IPS DF 6.9 (cell line): ENCODE data around the gene STMP1.

Experiments used
- DNase-seq: peaks from one replicate; pipeline ENCODE4 v3.0.0-alpha.2; 2013; ENCODE audit warnings: low read depth, low spot score
- H3K27ac ChIP-seq: one replicate; pipeline ENCODE4 v1.5.1; 2013; ENCODE audit warnings: low read length, control low read depth
- H3K27me3 ChIP-seq: 2 replicates; pipeline ENCODE4 v1.6.1; 2013; ENCODE audit warnings: mild to moderate bottlenecking, low read length; ENCODE audit not compliant: control insufficient read depth, insufficient read depth
- H3K36me3 ChIP-seq: 2 replicates; pipeline ENCODE4 v1.6.1; 2013; ENCODE audit warnings: low read length; ENCODE audit not compliant: control insufficient read depth, insufficient read depth
- H3K4me1 ChIP-seq: 2 replicates; pipeline ENCODE4 v1.6.1; 2013; ENCODE audit warnings: low read length; ENCODE audit not compliant: control insufficient read depth, insufficient read depth
- H3K4me3 ChIP-seq: 2 replicates; pipeline ENCODE4 v1.5.1; 2013; ENCODE audit warnings: mild to moderate bottlenecking, low read length
- H3K9me3 ChIP-seq: 2 replicates; pipeline ENCODE4 v1.6.1; 2013; ENCODE audit warnings: low read length, inconsistent platforms; ENCODE audit not compliant: control insufficient read depth, insufficient read depth
- WGBS: extraction: QIAGEN DNeasy Blood & Tissue Kit; methylation state at CpG from one replicate; pipeline ENCODE4 v1.1.7; 2013; ENCODE audit warnings: mixed read lengths, missing lambda C conversion rate; ENCODE audit not compliant: insufficient read length, insufficient coverage; 5-methylcytosine and 5-hydroxymethylcytosine counted together

Gene STMP1

GRCh38 chr7:135645296-135645904 is 16.9 kb upstream of the STMP1 start:
- no peak overlapping the region for H3K4me3 ChIP-seq
- peaks cover 15% of the 10 kb centered on the region; the same call in 1 of the 2 replicates for H3K36me3 ChIP-seq
- H3K27ac ChIP-seq, result no peak overlapping the region
- no peak for DNase-seq
- no peaks in the 10 kb centered on the region for H3K9me3 ChIP-seq
- no CpG with 5 or more reads among the region's 6 CpGs for WGBS
- H3K4me1 ChIP-seq, result no peaks in the 10 kb centered on the region
- no peaks in the 10 kb centered on the region for H3K27me3 ChIP-seq

- Histone ChIP-seq H3K27ac (no peak overlapping the region), H3K36me3 (peaks cover 15% of the 10 kb centered on the region; the same call in 1 of the 2 replicates), H3K27me3 (no peaks in the 10 kb centered on the region), H3K4me1 (no peaks in the 10 kb centered on the region), H3K4me3 (no peak overlapping the region), H3K9me3 (no peaks in the 10 kb centered on the region)
- WGBS, result no CpG with 5 or more reads among the region's 1 CpG
- no peak for DNase-seq
Observed at GRCh38 chr7:135647755-135648154, 14.6 kb upstream of the STMP1 start.

- DNase-seq, result no peak
- H3K27me3 ChIP-seq, result no peaks in the 10 kb centered on the region
- H3K9me3 ChIP-seq, result no peaks in the 10 kb centered on the region
- H3K4me1 ChIP-seq, result no peaks in the 10 kb centered on the region
- peaks cover 15% of the 10 kb centered on the region; the same call in 1 of the 2 replicates for H3K36me3 ChIP-seq
- no CpG with 5 or more reads among the region's 7 CpGs for WGBS
- no peak overlapping the region for H3K27ac ChIP-seq
- H3K4me3 ChIP-seq, result no peak overlapping the region
Observed at GRCh38 chr7:135648235-135648634, 14.1 kb upstream of the STMP1 start.

- H3K9me3 ChIP-seq, result no peaks in the 10 kb centered on the region
- DNase-seq, result no peak
- H3K36me3 ChIP-seq, result peaks cover under 1% of the 10 kb centered on the region; the same call in 1 of the 2 replicates
- no peaks in the 10 kb centered on the region for H3K27me3 ChIP-seq
- H3K27ac ChIP-seq, result no peak overlapping the region
- no CpG with 5 or more reads among the region's 15 CpGs for WGBS
- H3K4me3 ChIP-seq, result no peak overlapping the region
- no peaks in the 10 kb centered on the region for H3K4me1 ChIP-seq
Observed at GRCh38 chr7:135650831-135651573, 11.3 kb upstream of the STMP1 start.

- H3K9me3 ChIP-seq, result no peaks in the 10 kb centered on the region
- no peaks in the 10 kb centered on the region for H3K4me1 ChIP-seq
- no peaks in the 10 kb centered on the region for H3K27me3 ChIP-seq
- no CpG with 5 or more reads among the region's 12 CpGs for WGBS
- DNase-seq, result no peak
- no peak overlapping the region for H3K4me3 ChIP-seq
- H3K27ac ChIP-seq, result no peak overlapping the region
- no peaks in the 10 kb centered on the region for H3K36me3 ChIP-seq
Observed at GRCh38 chr7:135653340-135654080, 8.8 kb upstream of the STMP1 start.

GRCh38 chr7:135658564-135658963 is 3.8 kb upstream of the STMP1 start:
- Histone ChIP-seq H3K4me3 (no peak overlapping the region), H3K9me3 (no peaks in the 10 kb centered on the region), H3K27ac (no peak overlapping the region), H3K4me1 (no peaks in the 10 kb centered on the region), H3K36me3 (no peaks in the 10 kb centered on the region), H3K27me3 (no peaks in the 10 kb centered on the region)
- WGBS, result no CpG with 5 or more reads among the region's 5 CpGs
- no peak for DNase-seq

- Histone ChIP-seq H3K4me3 (no peak overlapping the region), H3K27me3 (no peaks in the 10 kb centered on the region), H3K27ac (no peak overlapping the region), H3K4me1 (no peaks in the 10 kb centered on the region), H3K9me3 (no peaks in the 10 kb centered on the region), H3K36me3 (no peaks in the 10 kb centered on the region)
- no peak for DNase-seq
- WGBS, result no CpG with 5 or more reads among the region's 9 CpGs
Observed at GRCh38 chr7:135659159-135659846, 3.0 kb upstream of the STMP1 start.

GRCh38 chr7:135661311-135662122 is 797 bp upstream of the STMP1 start:
- Histone ChIP-seq H3K9me3 (no peaks in the 10 kb centered on the region), H3K4me1 (no peaks in the 10 kb centered on the region), H3K36me3 (no peaks in the 10 kb centered on the region), H3K27me3 (no peaks in the 10 kb centered on the region), H3K27ac (no peak overlapping the region), H3K4me3 (peak overlapping the region; percentile 78; the same call in 1 of the 2 replicates)
- 100% methylated on average over 1 of the region's 14 CpGs for WGBS
- DNase-seq, result no peak

GRCh38 chr7:135662123-135662372 is 266 bp upstream of the STMP1 start:
- Histone ChIP-seq H3K36me3 (no peaks in the 10 kb centered on the region), H3K27me3 (no peaks in the 10 kb centered on the region), H3K27ac (no peak overlapping the region), H3K4me3 (peak overlapping the region; percentile 78; the same call in 1 of the 2 replicates), H3K9me3 (no peaks in the 10 kb centered on the region), H3K4me1 (no peaks in the 10 kb centered on the region)
- DNase-seq, result no peak
- WGBS, result no CpG with 5 or more reads among the region's 17 CpGs
